Astrocyte (in vitro differentiated cells and primary cell): ENCODE data around the gene KXD1.

Source experiments
- CTCF ChIP-seq: IDR thresholded peaks from 2 replicates; pipeline ENCODE4 v1.5.1; 2011; ENCODE audit warnings: low read depth, mild to moderate bottlenecking, inconsistent platforms, low read length, moderate library complexity; ENCODE audit not compliant: insufficient read depth
- EZH2 ChIP-seq: IDR thresholded peaks from 2 replicates; pipeline ENCODE4 v1.6.1; 2012; ENCODE audit warnings: mild to moderate bottlenecking, low read length, inconsistent platforms; ENCODE audit not compliant: insufficient read depth

GRCh38 chr19:18588611-18589379 lies 31.1 kb downstream of the KXD1 start, which contains the start of gene REX1BD:
- TF ChIP-seq CTCF (peak; percentile 51), EZH2 (no peak)
